SU-DHL-6 (cell line): ENCODE measurements around the gene ALG3.

ENCODE experiments used
- CTCF ChIP-seq: fragments of 200-600 bp; sonication (generic); IDR thresholded peaks from one replicate; pipeline ENCODE4 v1.5.1; 2017; ENCODE audit warnings: antibody characterized with exemption, mild to moderate bottlenecking, low read length, moderate library complexity; ENCODE audit not compliant: insufficient read depth, poor library complexity, severe bottlenecking
- EZH2phosphoT487 ChIP-seq: fragments of 200-600 bp; sonication (generic), shearing (Covaris generic); conservative IDR thresholded peaks from 2 replicates; pipeline ENCODE4 v1.6.1; 2018; ENCODE audit warnings: mild to moderate bottlenecking, antibody characterized with exemption, low read length, moderate library complexity, mixed read lengths

GRCh38 chr3:184234671-184235380 lies 13.9 kb downstream of the ALG3 start:
- TF ChIP-seq CTCF (no peak), EZH2phosphoT487 (no peak)
